Measurements from ENCODE around the gene SF3B5. TPM values are rescaled to one million over a fixed set of nuclear protein-coding genes. Genes with fewer than 3 reads are reported as not detected.

SF3B5 gene
- total RNA-seq, 6 donors from 2014 or later, result 47.1 to 157 (median 96.9) TPM

- TF ChIP-seq POLR2AphosphoS5 (IDR thresholded peaks at IDR 0.05) (no peak), EP300 (IDR thresholded peaks at IDR 0.05) (no peak), POLR2A (IDR thresholded peaks at IDR 0.05) (no peak), CTCF (IDR thresholded peaks at IDR 0.05) (no peak)
- Histone ChIP-seq H3K4me1 (peaks cover 5 to 20% (median 12%) of the 10 kb centered on the region in 4 donors), H3K27ac (no peak overlapping the region), H3K4me3 (no peak overlapping the region), H3K27me3 (no peaks in the 10 kb centered on the region), H3K9me3 (no peaks in the 10 kb centered on the region), H3K36me3 (no peaks in the 10 kb centered on the region)
- ATAC-seq (ENCODE audit: low FRiP score in 2 of 2), result no peak
- WGBS, 2 donors, result 75 to 81% methylated on average over 4 of the region's 4 CpGs
- no peak for DNase-seq
These were observed 29.1 kb downstream of the SF3B5 start for GRCh38 chr6:144066255-144066654.

- TF ChIP-seq CTCF (IDR thresholded peaks at IDR 0.05), result no peak
- TF ChIP-seq POLR2A (IDR thresholded peaks at IDR 0.05), result no peak
- TF ChIP-seq EP300 (IDR thresholded peaks at IDR 0.05), result no peak
- TF ChIP-seq POLR2AphosphoS5 (IDR thresholded peaks at IDR 0.05), result no peak
- DNase-seq (no peak), ATAC-seq (ENCODE audit: low FRiP score in 2 of 2) (no peak)
- Histone ChIP-seq H3K27ac (no peak overlapping the region), H3K27me3 (no peaks in the 10 kb centered on the region), H3K4me1 (peaks cover 5 to 20% (median 12%) of the 10 kb centered on the region in 4 donors), H3K36me3 (no peaks in the 10 kb centered on the region), H3K4me3 (peak overlapping the region in 3 of 4 donors; percentile 70 to 91 (median 74)), H3K9me3 (no peaks in the 10 kb centered on the region)
- 55 to 67% methylated on average over 9 of the region's 9 CpGs for WGBS, 2 donors
These were observed 30.1 kb downstream of the SF3B5 start for GRCh38 chr6:144065213-144065660.

- WGBS, 2 donors, result 5 to 10% methylated on average over 27 to 31 of the region's 57 CpGs
- peaks cover 5 to 20% (median 12%) of the 10 kb centered on the region in 4 donors for H3K4me1 ChIP-seq
- H3K36me3 ChIP-seq, result no peaks in the 10 kb centered on the region
- peak; percentile 42 to 90 for DNase-seq
- no peaks in the 10 kb centered on the region for H3K27me3 ChIP-seq
- no peak for TF ChIP-seq POLR2AphosphoS5 (IDR thresholded peaks at IDR 0.05)
- no peak for TF ChIP-seq EP300 (IDR thresholded peaks at IDR 0.05)
- no peak for TF ChIP-seq CTCF (IDR thresholded peaks at IDR 0.05)
- TF ChIP-seq POLR2A (IDR thresholded peaks at IDR 0.05), result no peak
- no peaks in the 10 kb centered on the region for H3K9me3 ChIP-seq
- peak overlapping the region; percentile 83 to 94 (median 86) for H3K27ac ChIP-seq
- ATAC-seq (ENCODE audit: low FRiP score in 2 of 2), result peak; percentile 27 to 79
- H3K4me3 ChIP-seq, result peak overlapping the region; percentile 70 to 91 (median 75)
These were observed 30.8 kb downstream of the SF3B5 start for GRCh38 chr6:144064402-144065212.

- TF ChIP-seq POLR2AphosphoS5 (IDR thresholded peaks at IDR 0.05) (peak; percentile 41 to 82), POLR2A (IDR thresholded peaks at IDR 0.05) (peak in 3 of 4 donors; percentile 68 to 97 (median 81)), CTCF (IDR thresholded peaks at IDR 0.05) (peak in 4 of 6 experiments; percentile 14 to 46 (median 38)), EP300 (IDR thresholded peaks at IDR 0.05) (no peak)
- Histone ChIP-seq H3K27me3 (no peaks in the 10 kb centered on the region), H3K36me3 (no peaks in the 10 kb centered on the region), H3K27ac (peak overlapping the region; percentile 83 to 94 (median 86)), H3K4me1 (peaks cover 5 to 20% (median 12%) of the 10 kb centered on the region in 4 donors), H3K9me3 (no peaks in the 10 kb centered on the region), H3K4me3 (peak overlapping the region; percentile 70 to 91 (median 75))
- ATAC-seq (ENCODE audit: low FRiP score in 2 of 2) (peak; percentile 96 to 98), DNase-seq (peak; percentile 96 to 98)
- 0% methylated on average over 14 to 41 of the region's 72 CpGs for WGBS, 2 donors
These were observed 31.5 kb downstream of the SF3B5 start for GRCh38 chr6:144063744-144064401.
